ENCODE measurements around the gene VENTX. TPM values are rescaled to one million over a fixed set of nuclear protein-coding genes. Genes with fewer than 3 reads are reported as not detected.

The VENTX gene
- total RNA-seq, 1 donor from 2014 or later, result not detected

DNA sequence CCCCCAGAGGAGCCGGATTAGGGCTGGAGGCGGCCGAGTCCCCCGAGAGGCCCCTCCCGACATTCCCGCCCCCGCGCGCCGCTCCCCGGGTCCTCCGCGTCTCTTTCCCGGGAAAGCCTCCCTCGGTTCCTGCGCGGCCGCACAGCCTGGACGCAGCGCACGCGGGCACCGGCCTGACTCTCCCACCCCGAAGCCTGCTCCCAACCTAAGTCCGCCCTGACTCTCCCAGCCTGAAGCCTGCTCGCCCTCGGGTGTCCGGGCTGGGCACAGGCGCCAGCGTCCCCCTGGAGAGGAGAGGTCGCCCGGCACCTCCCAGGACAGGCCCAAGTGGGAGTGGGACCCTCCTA lies 441 bp upstream of the VENTX start:
- peak overlapping the region; percentile 47 for H3K4me3 ChIP-seq

DNA sequence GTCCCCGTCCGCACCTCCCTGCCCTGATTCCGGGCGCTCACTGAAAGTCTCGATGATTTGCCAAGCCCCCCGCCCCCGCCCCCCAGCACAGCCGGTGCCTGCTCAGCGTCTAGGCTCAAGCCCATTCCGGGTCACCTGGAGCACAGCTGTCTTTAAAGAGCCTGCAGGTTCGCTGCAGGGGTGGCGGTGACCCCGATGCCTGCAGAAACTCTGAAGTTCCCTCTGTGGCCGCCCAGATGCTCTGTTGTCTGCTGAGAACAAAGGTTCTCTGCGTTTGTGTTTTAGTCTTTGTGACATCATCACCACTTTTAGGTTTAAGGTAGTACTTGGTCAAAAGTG lies 780 bp downstream of the VENTX start:
- H3K27ac ChIP-seq, result no peak overlapping the region
- peaks cover 9% of the 10 kb centered on the region for H4K20me1 ChIP-seq (ENCODE audit: low read depth)
- peak; percentile 50 for DNase-seq (ENCODE audit: low spot score)
- Mint-ChIP-seq H3K27ac (no peak overlapping the region), H3K9me3 (peaks cover 3% of the 10 kb centered on the region), H3K4me1 (peaks cover 14% of the 10 kb centered on the region), H3K27me3 (ENCODE audit: insufficient read depth, low read depth) (peaks cover 53% of the 10 kb centered on the region), H3K36me3 (no peaks in the 10 kb centered on the region), H3K4me3 (peak overlapping the region; percentile 53)
- H3K4me1 ChIP-seq, result peaks cover 30% of the 10 kb centered on the region
- peaks cover 23% of the 10 kb centered on the region for H3F3A ChIP-seq (ENCODE audit: low read depth)
- no peaks in the 10 kb centered on the region for H3K36me3 ChIP-seq
- H2AFZ ChIP-seq (replicated peaks), result no peak overlapping the region
- H3K79me2 ChIP-seq (ENCODE audit: low read depth), result no peaks in the 10 kb centered on the region
- H3K9ac ChIP-seq, result no peak overlapping the region
- H3K4me2 ChIP-seq, result peak overlapping the region; percentile 80
- TF ChIP-seq, protein P1, sequence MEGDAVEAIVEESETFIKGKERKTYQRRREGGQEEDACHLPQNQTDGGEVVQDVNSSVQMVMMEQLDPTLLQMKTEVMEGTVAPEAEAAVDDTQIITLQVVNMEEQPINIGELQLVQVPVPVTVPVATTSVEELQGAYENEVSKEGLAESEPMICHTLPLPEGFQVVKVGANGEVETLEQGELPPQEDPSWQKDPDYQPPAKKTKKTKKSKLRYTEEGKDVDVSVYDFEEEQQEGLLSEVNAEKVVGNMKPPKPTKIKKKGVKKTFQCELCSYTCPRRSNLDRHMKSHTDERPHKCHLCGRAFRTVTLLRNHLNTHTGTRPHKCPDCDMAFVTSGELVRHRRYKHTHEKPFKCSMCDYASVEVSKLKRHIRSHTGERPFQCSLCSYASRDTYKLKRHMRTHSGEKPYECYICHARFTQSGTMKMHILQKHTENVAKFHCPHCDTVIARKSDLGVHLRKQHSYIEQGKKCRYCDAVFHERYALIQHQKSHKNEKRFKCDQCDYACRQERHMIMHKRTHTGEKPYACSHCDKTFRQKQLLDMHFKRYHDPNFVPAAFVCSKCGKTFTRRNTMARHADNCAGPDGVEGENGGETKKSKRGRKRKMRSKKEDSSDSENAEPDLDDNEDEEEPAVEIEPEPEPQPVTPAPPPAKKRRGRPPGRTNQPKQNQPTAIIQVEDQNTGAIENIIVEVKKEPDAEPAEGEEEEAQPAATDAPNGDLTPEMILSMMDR (IDR thresholded peaks at IDR 0.05), result no peak
- H3K9me3 ChIP-seq (ENCODE audit: low read depth), result no peaks in the 10 kb centered on the region
- H3K4me3 ChIP-seq, result peak overlapping the region; percentile 47
- peaks cover 79% of the 10 kb centered on the region for H3K27me3 ChIP-seq

More for the DNA sequence above, 441 bp upstream of the VENTX start:
- Histone ChIP-seq H3K9ac (no peak overlapping the region), H2AFZ (replicated peaks) (peak overlapping the region; percentile 14), H3K79me2 (ENCODE audit: low read depth) (no peaks in the 10 kb centered on the region), H3K9me3 (ENCODE audit: low read depth) (no peaks in the 10 kb centered on the region), H3K27ac (no peak overlapping the region), H3K4me1 (peaks cover 30% of the 10 kb centered on the region), H4K20me1 (ENCODE audit: low read depth) (peaks cover 11% of the 10 kb centered on the region), H3K36me3 (no peaks in the 10 kb centered on the region), H3K4me2 (peak overlapping the region; percentile 80), H3K27me3 (peaks cover 91% of the 10 kb centered on the region), H3F3A (ENCODE audit: low read depth) (peaks cover 23% of the 10 kb centered on the region)
- no peaks in the 10 kb centered on the region for H3K36me3 Mint-ChIP-seq
- peak; percentile 58 for DNase-seq (ENCODE audit: low spot score)
- TF ChIP-seq EZH2 (IDR thresholded peaks at IDR 0.05) (peak; percentile 83), EZH2phosphoT487 (IDR thresholded peaks at IDR 0.05) (peak; percentile 11)
- TF ChIP-seq, protein P1 (IDR thresholded peaks at IDR 0.05), result no peak
- H3K27ac Mint-ChIP-seq, result no peak overlapping the region
- peaks cover 3% of the 10 kb centered on the region for H3K9me3 Mint-ChIP-seq
- H3K4me1 Mint-ChIP-seq, result peaks cover 10% of the 10 kb centered on the region
- H3K27me3 Mint-ChIP-seq (ENCODE audit: insufficient read depth, low read depth), result peaks cover 62% of the 10 kb centered on the region
- H3K4me3 Mint-ChIP-seq, result no peak overlapping the region

DNA sequence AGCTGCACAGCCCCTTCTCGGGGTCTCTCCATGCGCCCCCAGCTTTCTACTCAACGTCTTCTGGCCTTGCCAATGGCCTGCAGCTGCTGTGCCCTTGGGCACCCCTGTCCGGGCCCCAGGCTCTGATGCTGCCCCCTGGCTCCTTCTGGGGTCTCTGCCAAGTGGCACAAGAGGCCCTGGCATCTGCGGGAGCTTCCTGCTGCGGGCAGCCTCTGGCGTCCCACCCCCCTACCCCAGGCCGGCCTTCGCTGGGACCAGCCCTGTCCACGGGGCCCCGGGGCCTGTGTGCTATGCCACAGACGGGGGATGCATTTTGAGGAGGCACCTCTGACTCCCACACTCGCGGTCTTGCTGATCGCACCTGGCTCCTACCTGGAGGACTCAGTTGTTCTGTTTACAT lies 2.3 kb downstream of the VENTX start:
- H3K27ac Mint-ChIP-seq, result no peak overlapping the region
- Histone ChIP-seq H3K4me1 (peaks cover 34% of the 10 kb centered on the region), H3F3A (ENCODE audit: low read depth) (peaks cover 23% of the 10 kb centered on the region), H3K27me3 (peaks cover 63% of the 10 kb centered on the region), H3K4me2 (no peak overlapping the region), H3K4me3 (no peak overlapping the region), H3K36me3 (no peaks in the 10 kb centered on the region), H3K79me2 (ENCODE audit: low read depth) (no peaks in the 10 kb centered on the region), H3K9me3 (ENCODE audit: low read depth) (no peaks in the 10 kb centered on the region), H3K9ac (no peak overlapping the region), H2AFZ (replicated peaks) (no peak overlapping the region), H4K20me1 (ENCODE audit: low read depth) (peaks cover 9% of the 10 kb centered on the region), H3K27ac (no peak overlapping the region)
- no peaks in the 10 kb centered on the region for H3K36me3 Mint-ChIP-seq
- H3K4me3 Mint-ChIP-seq, result no peak overlapping the region
- H3K4me1 Mint-ChIP-seq, result peaks cover 12% of the 10 kb centered on the region
- TF ChIP-seq EZH2 (IDR thresholded peaks at IDR 0.05) (no peak), EZH2phosphoT487 (IDR thresholded peaks at IDR 0.05) (no peak)
- TF ChIP-seq, protein P1 (IDR thresholded peaks at IDR 0.05), result no peak
- peaks cover 3% of the 10 kb centered on the region for H3K9me3 Mint-ChIP-seq
- DNase-seq (ENCODE audit: low spot score), result no peak
- peaks cover 41% of the 10 kb centered on the region for H3K27me3 Mint-ChIP-seq (ENCODE audit: insufficient read depth, low read depth)

Measured in neural progenitor cell (in vitro differentiated cells).